ENCODE data around the gene PLA2G3. TPM values are rescaled to one million over a fixed set of nuclear protein-coding genes. Genes with fewer than 3 reads are reported as not detected.

PLA2G3 gene
- total RNA-seq, 1 experiment from 2014 or later, result not detected

DNA sequence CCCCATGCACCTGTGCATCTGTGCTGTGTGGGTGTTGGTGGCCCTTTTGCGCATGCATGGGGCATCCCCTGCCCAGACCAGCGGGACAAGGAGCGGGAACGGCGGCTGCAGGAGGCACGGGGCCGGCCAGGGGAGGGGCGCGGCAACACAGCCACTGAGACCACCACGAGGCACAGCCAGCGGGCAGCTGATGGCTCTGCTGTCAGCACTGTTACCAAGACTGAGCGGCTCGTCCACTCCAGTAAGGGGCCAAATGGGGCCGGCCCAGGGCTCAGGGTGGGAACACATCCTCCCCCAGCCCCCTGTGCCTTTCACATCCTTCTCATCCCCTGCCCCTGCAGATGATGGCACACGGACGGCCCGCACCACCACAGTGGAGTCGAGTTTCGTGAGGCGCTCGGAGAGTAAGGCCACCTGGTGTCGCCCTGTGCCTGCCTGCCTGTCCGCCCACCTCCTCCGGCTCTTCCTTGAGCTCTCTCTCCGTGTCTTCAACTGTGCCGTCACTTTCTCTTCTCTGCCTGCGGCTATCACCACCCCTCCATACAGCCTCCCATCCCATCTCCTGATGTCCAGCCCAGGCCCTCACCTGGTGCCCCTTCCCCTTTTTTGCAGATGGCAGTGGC lies 43.5 kb downstream of the PLA2G3 start:
- H3K79me2 ChIP-seq (ENCODE audit: insufficient read depth, low read length), result no peaks in the 10 kb centered on the region
- intact Hi-C loops (cut with micrococcal nuclease), result no loop called here
- no peak overlapping the region for H3K4me3 ChIP-seq (replicated peaks in 1 of 2; ENCODE audit: low read depth in 1 of 2, low read length in 2 of 2)
- H3K27me3 ChIP-seq (ENCODE audit: insufficient read depth, low read length), result no peaks in the 10 kb centered on the region
- TF ChIP-seq ZBTB33 (IDR thresholded peaks at IDR 0.05; ENCODE audit: extremely low read depth, insufficient replicate concordance, low read length) (no peak), SRF (IDR thresholded peaks at IDR 0.05; ENCODE audit: low read depth) (no peak), ELF1 (IDR thresholded peaks at IDR 0.05; ENCODE audit: borderline replicate concordance, low read depth) (no peak)
- RAD21 ChIA-PET (ENCODE audit: low non-redundant PET in 1 of 2, low total read pairs in 2 of 2, uncharacterized antibody in 2 of 2, unreplicated experiment in 2 of 2), result no interaction called here
- peaks cover 35 to 59% of the 10 kb centered on the region in 2 experiments for H3K36me3 ChIP-seq (ENCODE audit: control insufficient read depth in 1 of 2, insufficient read depth in 2 of 2, low read length in 2 of 2)
- no peaks in the 10 kb centered on the region for H3K9me2 ChIP-seq (ENCODE audit: insufficient read depth)
- no peak overlapping the region for H3K9ac ChIP-seq (ENCODE audit: low read length)
- CTCF ChIA-PET, result interaction anchor here (1.9 kb wide), 1 partner anchor 10 kb away, joined by 14 read pairs; the partner anchor contains the start of gene SELENOM
- peaks cover 0 to 5% of the 10 kb centered on the region in 2 experiments; a peak in 2 of 4 replicates for H3K4me1 ChIP-seq (ENCODE audit: control insufficient read depth in 1 of 2, insufficient read depth in 2 of 2, low read length in 2 of 2)
- H3K27ac ChIP-seq (ENCODE audit: low read depth, low read length), result no peak overlapping the region
- DNase-seq (ENCODE audit: low read depth, low spot score), result no peak
- no peak overlapping the region for H2AFZ ChIP-seq (ENCODE audit: low read depth, low read length, poor library complexity, severe bottlenecking)
- POLR2A ChIA-PET, result interaction anchor here (1.6 to 2.3 kb wide), 2 partner anchors 12 to 14 kb away, joined by 4 to 8 read pairs; no protein-coding TSS in a partner anchor
- BruUV-seq (replicated peaks), result no TSS peak
- ATAC-seq, result no peak
- no peaks in the 10 kb centered on the region for H4K20me1 ChIP-seq (ENCODE audit: insufficient read depth)
- H3K9me3 ChIP-seq (ENCODE audit: control insufficient read depth in 1 of 2, insufficient read depth in 1 of 2, low read depth in 1 of 2, low read length in 2 of 2), result no peaks in the 10 kb centered on the region
- H3K4me2 ChIP-seq (ENCODE audit: low read length), result no peak overlapping the region

GRCh38 chr22:31095637-31096249 lies 44.6 kb downstream of the PLA2G3 start:
- ChIA-PET RAD21 (ENCODE audit: low non-redundant PET in 1 of 2, low total read pairs in 2 of 2, uncharacterized antibody in 2 of 2, unreplicated experiment in 2 of 2) (no interaction called here), CTCF (interaction anchor here (0.9 to 1.9 kb wide), 2 partner anchors 11 kb away, joined by 5 to 14 read pairs; partner anchors contain the start of gene SELENOM), POLR2A (interaction anchor here (1.6 to 2.3 kb wide), 2 partner anchors 10 to 13 kb away, joined by 4 to 8 read pairs; no protein-coding TSS in a partner anchor)
- intact Hi-C loops (cut with micrococcal nuclease), result no loop called here
- Histone ChIP-seq H3K9me2 (ENCODE audit: insufficient read depth) (no peaks in the 10 kb centered on the region), H3K36me3 (ENCODE audit: control insufficient read depth in 1 of 2, insufficient read depth in 2 of 2, low read length in 2 of 2) (peaks cover 39 to 59% of the 10 kb centered on the region in 2 experiments), H3K27ac (ENCODE audit: low read depth, low read length) (no peak overlapping the region), H3K9me3 (ENCODE audit: control insufficient read depth in 1 of 2, insufficient read depth in 1 of 2, low read depth in 1 of 2, low read length in 2 of 2) (no peaks in the 10 kb centered on the region), H4K20me1 (ENCODE audit: insufficient read depth) (no peaks in the 10 kb centered on the region), H3K4me1 (ENCODE audit: control insufficient read depth in 1 of 2, insufficient read depth in 2 of 2, low read length in 2 of 2) (peaks cover 0 to 3% of the 10 kb centered on the region in 2 experiments; a peak in 1 of 4 replicates), H3K9ac (ENCODE audit: low read length) (no peak overlapping the region), H2AFZ (ENCODE audit: low read depth, low read length, poor library complexity, severe bottlenecking) (no peak overlapping the region), H3K4me3 (replicated peaks in 1 of 2; ENCODE audit: low read depth in 1 of 2, low read length in 2 of 2) (no peak overlapping the region), H3K27me3 (ENCODE audit: insufficient read depth, low read length) (no peaks in the 10 kb centered on the region), H3K79me2 (ENCODE audit: insufficient read depth, low read length) (no peaks in the 10 kb centered on the region), H3K4me2 (ENCODE audit: low read length) (no peak overlapping the region)
- TF ChIP-seq CEBPB (IDR thresholded peaks at IDR 0.05; ENCODE audit: low read depth), result no peak
- no peak for TF ChIP-seq CTCF (IDR thresholded peaks at IDR 0.05 in 2 of 3, conservative IDR thresholded peaks at IDR 0.05 in 1 of 3; ENCODE audit: borderline replicate concordance in 1 of 3, insufficient read depth in 1 of 3, low read depth in 2 of 3, low read length in 2 of 3)
- no peak for TF ChIP-seq ZFX (IDR thresholded peaks at IDR 0.05)
- TF ChIP-seq ZNF274 (IDR thresholded peaks at IDR 0.05; ENCODE audit: low read depth, low read length), result no peak
- no peak for TF ChIP-seq FOSL1 (IDR thresholded peaks at IDR 0.05; ENCODE audit: low read depth)
- DNase-seq (ENCODE audit: low read depth, low spot score) (no peak), ATAC-seq (no peak)
- BruUV-seq (replicated peaks), result no TSS peak

Measured in HCT116 (cell line).